Transverse colon (tissue), 4 donors: Measurements from ENCODE around the gene HIP1R. TPM values are rescaled to one million over a fixed set of nuclear protein-coding genes. Genes with fewer than 3 reads are reported as not detected.

ENCODE experiments used
- DNase-seq: peaks from one replicate; pipeline ENCODE4 v3.0.0-alpha.2; 2019
- H3K27ac ChIP-seq, 4 donors: fragments of 200-600 bp; sonication (generic); 2 replicates each; pipeline ENCODE4 v1.5.1; 2016 to 2018; ENCODE audit warnings: inconsistent platforms in 4 of 4
- H3K27me3 ChIP-seq: fragments of 200-600 bp; sonication (generic); 2 replicates; pipeline ENCODE4 v1.5.1; 2017; ENCODE audit warnings: inconsistent platforms
- H3K36me3 ChIP-seq, 4 donors: fragments of 200-600 bp; sonication (generic); 2 replicates each; pipeline ENCODE4 v1.5.1; 2017 to 2019; ENCODE audit warnings: inconsistent platforms in 4 of 4
- H3K4me1 ChIP-seq, 4 donors: fragments of 200-600 bp; sonication (generic); 2 replicates each; pipeline ENCODE4 v1.5.1; 2017 to 2020; ENCODE audit warnings: inconsistent platforms in 4 of 4
- H3K4me3 ChIP-seq, 4 donors: fragments of 200-600 bp; sonication (generic); 1 replicate in 1 of 4; 2 replicates in 3 of 4; pipeline versions ENCODE4 v1.5.1 to v1.6.1; 2017 to 2019; ENCODE audit warnings: inconsistent platforms in 4 of 4
- H3K9me3 ChIP-seq, 2 donors: fragments of 200-600 bp; sonication (generic); 2 replicates each; pipeline ENCODE4 v1.5.1; 2017 to 2019; ENCODE audit warnings: inconsistent platforms in 2 of 2
- CTCF ChIP-seq, 5 experiments: fragments of 200-600 bp in 3 of 5; fragments of 450-650 bp in 2 of 5; sonication (generic) in 3 of 5; IDR thresholded peaks; 1 replicate in 2 of 5; 2 replicates in 3 of 5; pipeline ENCODE4 v1.5.1; 2016 to 2017; ENCODE audit warnings: antibody characterized with exemption in 5 of 5, inconsistent platforms in 3 of 5, mild to moderate bottlenecking in 2 of 5, moderate library complexity in 1 of 5
- EP300 ChIP-seq: sonication (generic); formaldehyde crosslinking; IDR thresholded peaks from one replicate; pipeline ENCODE4 v1.6.1; 2017; ENCODE audit warnings: antibody characterized with exemption, low read depth
- POLR2A ChIP-seq: fragments of 450-650 bp; IDR thresholded peaks from one replicate; pipeline ENCODE4 v1.6.1; 2016; ENCODE audit warnings: antibody characterized with exemption, mild to moderate bottlenecking, moderate library complexity
- POLR2AphosphoS5 ChIP-seq, 3 donors: sonication (generic); formaldehyde crosslinking; IDR thresholded peaks; one replicate each; pipeline ENCODE4 v1.6.1; 2016; ENCODE audit warnings: antibody characterized with exemption in 3 of 3
- WGBS, 2 donors: methylation state at CpG; one replicate each; pipeline ENCODE4 v1.1.5; 2018; ENCODE audit warnings: low coverage in 1 of 2; 5-methylcytosine and 5-hydroxymethylcytosine counted together
- in situ Hi-C, 4 donors: fragments of 200-750 bp; cut with MboI; loops; one replicate each; pipeline versions ENCODE4 v1.15.0 to v1.15.1; 2017; ENCODE audit warnings: low sequenced_read_pairs in 3 of 4, low pct_ligation_motif_present in 1 of 4, low pct_unique_long_range_greater_than_20kb in 1 of 4
- intact Hi-C: fragments of 100-400 bp; cut with DNase I; formaldehyde crosslinking; loops from one replicate; pipeline ENCODE4 v1.15.1; 2023; ENCODE audit warnings: low total_unique reads
- total RNA-seq, 4 donors: library from RNA; depleted of rRNA; stranded (reverse); fragments of >200 nt; gene quantifications; one replicate each; pipeline ENCODE4 v1.1.0, GENCODE V29; 2016

The HIP1R gene
- total RNA-seq, 4 donors from 2014 or later, result 72.4 to 459 (median 146) TPM

GRCh38 chr12:122845865-122846621, 10.8 kb downstream of the HIP1R start:
- Histone ChIP-seq H3K27ac (no peak overlapping the region), H3K36me3 (no peaks in the 10 kb centered on the region), H3K4me3 (no peak overlapping the region), H3K4me1 (no peaks in the 10 kb centered on the region), H3K9me3 (no peaks in the 10 kb centered on the region), H3K27me3 (no peaks in the 10 kb centered on the region)
- in situ Hi-C loops (no loop called here), intact Hi-C loops (no loop called here)
- TF ChIP-seq POLR2AphosphoS5 (IDR thresholded peaks at IDR 0.05) (no peak), EP300 (no peak), POLR2A (no peak), CTCF (IDR thresholded peaks at IDR 0.05) (no peak)
- WGBS, 2 donors, result 83% methylated on average over 14 of the region's 14 CpGs; no CpG with 5 or more reads in 1 of the 2 donors
- no peak for DNase-seq

DNA sequence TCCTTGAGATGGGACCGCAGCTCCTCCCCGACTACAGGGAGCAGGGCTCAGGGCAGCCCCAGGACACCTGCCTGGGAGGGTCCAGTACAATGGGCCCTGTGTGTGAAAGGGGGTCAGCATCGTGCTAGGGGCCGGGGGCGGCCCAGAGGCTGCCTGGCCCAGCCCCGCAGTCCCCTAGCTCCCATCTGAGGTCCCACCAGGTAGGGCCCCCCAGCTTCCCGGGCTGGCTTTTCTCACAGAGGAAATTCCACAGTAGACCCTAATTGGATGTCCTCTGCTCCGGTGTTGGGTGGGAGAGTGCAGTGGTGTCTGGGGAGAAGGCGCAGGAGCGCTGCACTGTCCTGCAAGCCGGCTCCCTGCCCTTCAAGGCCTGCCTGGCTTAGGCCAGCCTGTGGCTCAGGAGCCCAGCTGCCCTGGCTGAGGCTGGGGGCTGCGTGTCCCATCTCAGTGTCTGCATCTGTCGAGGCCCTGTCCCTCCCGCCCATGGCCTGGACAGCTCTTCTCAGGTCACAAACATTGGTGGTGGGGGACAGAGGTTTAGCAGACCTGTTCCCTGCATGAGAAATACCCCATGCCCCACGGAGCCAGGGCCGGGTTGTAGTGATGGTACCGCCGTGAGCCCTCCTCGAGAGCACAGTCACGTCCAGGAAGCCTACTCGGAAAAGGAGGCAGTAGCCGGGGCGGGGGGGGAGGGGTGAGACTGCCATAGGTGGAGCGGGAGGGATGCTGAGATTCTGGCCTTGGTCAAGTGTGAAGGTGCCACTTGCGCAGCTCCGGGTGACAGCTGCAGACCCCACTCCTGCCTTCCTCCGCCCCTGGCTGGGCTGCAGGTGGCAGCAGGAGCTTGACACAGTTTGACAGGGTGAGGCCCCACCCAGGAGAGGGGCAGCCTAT, 11.6 kb downstream of the HIP1R start:
- intact Hi-C loops, result no loop called here
- 92% methylated on average over 23 of the region's 27 CpGs; no CpG with 5 or more reads in 1 of the 2 donors for WGBS, 2 donors
- no peak for DNase-seq

GRCh38 chr12:122847516-122847836, 12.2 kb downstream of the HIP1R start:
- TF ChIP-seq EP300 (no peak), POLR2AphosphoS5 (IDR thresholded peaks at IDR 0.05) (no peak), POLR2A (no peak), CTCF (IDR thresholded peaks at IDR 0.05) (no peak)
- Histone ChIP-seq H3K9me3 (no peaks in the 10 kb centered on the region), H3K4me1 (no peaks in the 10 kb centered on the region), H3K36me3 (no peaks in the 10 kb centered on the region), H3K4me3 (no peak overlapping the region), H3K27me3 (no peaks in the 10 kb centered on the region), H3K27ac (no peak overlapping the region)
- WGBS, 2 donors, result 84% methylated on average over 4 of the region's 5 CpGs; no CpG with 5 or more reads in 1 of the 2 donors
- DNase-seq, result no peak
- intact Hi-C loops, result no loop called here
- in situ Hi-C loops, result no loop called here

More for the DNA sequence above, 11.6 kb downstream of the HIP1R start:
- TF ChIP-seq POLR2A (no peak), POLR2AphosphoS5 (IDR thresholded peaks at IDR 0.05) (no peak), CTCF (IDR thresholded peaks at IDR 0.05) (no peak), EP300 (no peak)
- H3K36me3 ChIP-seq, result no peaks in the 10 kb centered on the region
- H3K4me3 ChIP-seq, result no peak overlapping the region
- in situ Hi-C loops, result no loop called here
- H3K27me3 ChIP-seq, result no peaks in the 10 kb centered on the region
- H3K9me3 ChIP-seq, result no peaks in the 10 kb centered on the region
- no peaks in the 10 kb centered on the region for H3K4me1 ChIP-seq
- no peak overlapping the region for H3K27ac ChIP-seq

DNA sequence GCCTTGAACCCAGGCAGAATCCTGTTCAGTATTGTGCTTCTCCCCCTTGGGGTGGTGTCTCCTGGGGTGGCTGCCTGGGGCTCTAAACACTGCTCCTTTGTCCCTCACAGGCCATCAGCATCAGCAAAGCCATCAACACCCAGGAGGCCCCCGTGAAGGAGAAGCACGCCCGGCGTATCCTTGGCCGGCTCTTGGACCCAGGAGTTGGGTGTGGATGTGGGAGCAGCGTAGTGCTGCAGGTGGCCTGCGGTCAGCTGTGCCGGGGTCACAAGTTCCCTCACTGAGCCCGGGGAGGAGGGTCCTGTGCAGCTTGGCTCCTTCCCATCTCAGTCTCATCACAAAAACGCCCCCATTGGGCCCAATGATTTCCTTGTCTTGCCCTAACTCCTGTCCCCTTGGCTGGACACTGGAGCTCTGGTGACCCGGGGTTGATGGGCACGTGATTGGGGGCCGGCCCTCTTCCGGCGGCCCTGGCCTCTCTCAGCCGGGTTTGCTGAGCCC, 12.7 kb downstream of the HIP1R start:
- TF ChIP-seq POLR2AphosphoS5 (IDR thresholded peaks at IDR 0.05) (no peak), CTCF (IDR thresholded peaks at IDR 0.05) (no peak), EP300 (no peak), POLR2A (no peak)
- WGBS, 2 donors, result 90% methylated on average over 12 of the region's 16 CpGs; no CpG with 5 or more reads in 1 of the 2 donors
- Histone ChIP-seq H3K27me3 (no peaks in the 10 kb centered on the region), H3K4me1 (peaks cover 0 to 2% (median 0%) of the 10 kb centered on the region in 4 donors), H3K9me3 (no peaks in the 10 kb centered on the region), H3K4me3 (no peak overlapping the region), H3K36me3 (no peaks in the 10 kb centered on the region), H3K27ac (no peak overlapping the region)
- intact Hi-C loops (no loop called here), in situ Hi-C loops (no loop called here)
- no peak for DNase-seq
